ENCODE measurements around the gene PCP4L1.

DNA sequence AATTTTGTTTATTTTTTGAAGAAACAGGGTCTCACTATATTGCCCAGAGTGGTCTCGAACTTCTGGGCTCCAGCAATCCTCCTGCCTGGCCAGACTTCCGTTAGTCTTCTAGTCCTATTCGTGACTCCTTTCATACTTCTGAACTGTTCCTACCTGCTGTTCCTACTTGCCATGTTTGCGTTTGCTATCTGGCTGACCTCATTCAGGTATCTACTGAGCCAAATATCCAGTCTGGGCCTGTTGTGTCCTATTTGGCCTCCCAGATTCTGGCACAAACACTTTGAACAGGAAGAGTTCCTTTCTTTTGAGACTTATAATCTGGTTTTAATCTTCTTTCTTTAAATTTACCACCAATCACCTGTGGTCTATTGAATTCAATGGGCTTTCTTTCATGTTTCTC, 13.7 kb upstream of the PCP4L1 start:
- TF ChIP-seq, protein P1, sequence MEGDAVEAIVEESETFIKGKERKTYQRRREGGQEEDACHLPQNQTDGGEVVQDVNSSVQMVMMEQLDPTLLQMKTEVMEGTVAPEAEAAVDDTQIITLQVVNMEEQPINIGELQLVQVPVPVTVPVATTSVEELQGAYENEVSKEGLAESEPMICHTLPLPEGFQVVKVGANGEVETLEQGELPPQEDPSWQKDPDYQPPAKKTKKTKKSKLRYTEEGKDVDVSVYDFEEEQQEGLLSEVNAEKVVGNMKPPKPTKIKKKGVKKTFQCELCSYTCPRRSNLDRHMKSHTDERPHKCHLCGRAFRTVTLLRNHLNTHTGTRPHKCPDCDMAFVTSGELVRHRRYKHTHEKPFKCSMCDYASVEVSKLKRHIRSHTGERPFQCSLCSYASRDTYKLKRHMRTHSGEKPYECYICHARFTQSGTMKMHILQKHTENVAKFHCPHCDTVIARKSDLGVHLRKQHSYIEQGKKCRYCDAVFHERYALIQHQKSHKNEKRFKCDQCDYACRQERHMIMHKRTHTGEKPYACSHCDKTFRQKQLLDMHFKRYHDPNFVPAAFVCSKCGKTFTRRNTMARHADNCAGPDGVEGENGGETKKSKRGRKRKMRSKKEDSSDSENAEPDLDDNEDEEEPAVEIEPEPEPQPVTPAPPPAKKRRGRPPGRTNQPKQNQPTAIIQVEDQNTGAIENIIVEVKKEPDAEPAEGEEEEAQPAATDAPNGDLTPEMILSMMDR (IDR thresholded peaks at IDR 0.05) = no peak
- TF ChIP-seq POLR2A (IDR thresholded peaks at IDR 0.05) = no peak
